Keratinocyte (primary cell): ENCODE results near the gene LRGUK. TPM values are rescaled to one million over a fixed set of nuclear protein-coding genes. Genes with fewer than 3 reads are reported as not detected.
A peak's percentile ranks its signal among the peaks of the same experiment; 100 is the strongest.

ENCODE experiments used
- DNase-seq: peaks from one replicate; pipeline ENCODE4 v3.0.0-alpha.2; 2011; ENCODE audit warnings: low read depth, missing footprints, low spot score
- FAIRE-seq: peaks from 2 replicates; lab custom pipeline; 2011; peaks lifted over from hg19 to GRCh38; lab: Jason Lieb, UNC
- H2AFZ ChIP-seq: 2 replicates; pipeline ENCODE4 v1.6.0; 2012; ENCODE audit warnings: low read length, control low read depth, inconsistent platforms; ENCODE audit not compliant: control insufficient read depth
- H3K27ac ChIP-seq: 2 replicates; pipeline ENCODE4 v1.5.1; 2011; ENCODE audit warnings: low read length; ENCODE audit not compliant: control insufficient read depth, insufficient read depth
- H3K27me3 ChIP-seq: 3 replicates; pipeline ENCODE4 v1.6.0; 2011; ENCODE audit warnings: low read length; ENCODE audit not compliant: control insufficient read depth, insufficient read depth; ENCODE audit errors: extremely low read depth
- H3K36me3 ChIP-seq, 2 experiments: 2 replicates in 1 of 2; 3 replicates in 1 of 2; pipeline ENCODE4 v1.5.1; 2011; ENCODE audit warnings: low read length in 2 of 2, mild to moderate bottlenecking in 1 of 2; ENCODE audit not compliant: control insufficient read depth in 2 of 2, insufficient read depth in 2 of 2; ENCODE audit errors: extremely low read depth in 1 of 2
- H3K4me1 ChIP-seq: 3 replicates; pipeline ENCODE4 v1.5.1; 2011; ENCODE audit warnings: low read length; ENCODE audit not compliant: control insufficient read depth, insufficient read depth; ENCODE audit errors: extremely low read depth
- H3K4me2 ChIP-seq: 3 replicates; pipeline ENCODE4 v1.6.0; 2011; ENCODE audit warnings: low read depth, low read length; ENCODE audit not compliant: control insufficient read depth, insufficient read depth; ENCODE audit errors: extremely low read depth
- H3K4me3 ChIP-seq, 3 experiments: fragments of 200-600 bp in 1 of 3; sonication (generic) in 1 of 3; 2 replicates in 2 of 3; 3 replicates in 1 of 3; pipeline ENCODE4 v1.5.1; 2011 to 2016; ENCODE audit warnings: low read length in 3 of 3, mild to moderate bottlenecking in 3 of 3, control low read depth in 2 of 3, inconsistent platforms in 1 of 3, low read depth in 1 of 3, mixed read lengths in 1 of 3, mixed run types in 1 of 3, moderate library complexity in 1 of 3; ENCODE audit not compliant: control insufficient read depth in 2 of 3, insufficient read depth in 2 of 3; ENCODE audit errors: extremely low read depth in 1 of 3
- H3K79me2 ChIP-seq: 2 replicates; pipeline ENCODE4 v1.6.0; 2012; ENCODE audit warnings: low read length; ENCODE audit not compliant: control insufficient read depth, insufficient read depth
- H3K9ac ChIP-seq: 3 replicates; pipeline ENCODE4 v1.6.0; 2011; ENCODE audit warnings: low read length; ENCODE audit not compliant: control insufficient read depth, insufficient read depth; ENCODE audit errors: extremely low read depth
- H3K9me1 ChIP-seq: 3 replicates; pipeline ENCODE4 v1.6.0; 2011; ENCODE audit warnings: low read length; ENCODE audit not compliant: control insufficient read depth, insufficient read depth; ENCODE audit errors: extremely low read depth
- H3K9me3 ChIP-seq: 2 replicates; pipeline ENCODE4 v1.5.1; 2012; ENCODE audit warnings: low read depth, low read length; ENCODE audit not compliant: control insufficient read depth
- H4K20me1 ChIP-seq: 3 replicates; pipeline ENCODE4 v1.6.0; 2011; ENCODE audit warnings: low read length; ENCODE audit not compliant: control insufficient read depth, insufficient read depth; ENCODE audit errors: extremely low read depth
- EZH2 ChIP-seq: IDR thresholded peaks from one replicate; pipeline ENCODE4 v1.6.1; 2012; ENCODE audit warnings: inconsistent platforms, mild to moderate bottlenecking, low read length, moderate library complexity
- dilution Hi-C: fragments of 300-500 bp; cut with MboI; formaldehyde crosslinking; loops from one replicate; pipeline ENCODE4 v1.7.0; 2020; ENCODE audit warnings: low sequenced_read_pairs; ENCODE audit not compliant: extremely low pct_ligation_motif_present
- polyA plus RNA-seq, 5 experiments: library from polyadenylated mRNA; depleted of rRNA in 3 of 5; stranded (reverse) in 3 of 5; stranded (forward) in 1 of 5; unstranded in 1 of 5; fragments of >200 nt; gene quantifications; 1 replicate in 1 of 5; 2 replicates in 3 of 5; 3 replicates in 1 of 5; pipeline versions ENCODE4 v1.2.1 to v1.2.3, GENCODE V29; 2011 to 2012; ENCODE audit warnings: missing spikeins in 2 of 5, low read depth in 1 of 5, low replicate concordance in 1 of 5
- TF ChIP-seq, protein P1 (sequence below), 3 experiments: IDR thresholded peaks in 1 of 3; conservative IDR thresholded peaks in 1 of 3; optimal IDR thresholded peaks in 1 of 3; 2 replicates in 2 of 3; 3 replicates in 1 of 3; pipeline versions ENCODE3 to v1.5.1; 2011; ENCODE audit warnings: low read length in 3 of 3, mild to moderate bottlenecking in 3 of 3, moderate library complexity in 2 of 3, control low read depth in 1 of 3, inconsistent platforms in 1 of 3; ENCODE audit not compliant: insufficient read depth in 2 of 3; ENCODE audit errors: extremely low read depth in 1 of 3

Gene LRGUK
- polyA plus RNA-seq, 1 donor (not counting 4 experiments of a cell fraction or from before 2014, with no cell fraction given): 0.50 TPM

DNA sequence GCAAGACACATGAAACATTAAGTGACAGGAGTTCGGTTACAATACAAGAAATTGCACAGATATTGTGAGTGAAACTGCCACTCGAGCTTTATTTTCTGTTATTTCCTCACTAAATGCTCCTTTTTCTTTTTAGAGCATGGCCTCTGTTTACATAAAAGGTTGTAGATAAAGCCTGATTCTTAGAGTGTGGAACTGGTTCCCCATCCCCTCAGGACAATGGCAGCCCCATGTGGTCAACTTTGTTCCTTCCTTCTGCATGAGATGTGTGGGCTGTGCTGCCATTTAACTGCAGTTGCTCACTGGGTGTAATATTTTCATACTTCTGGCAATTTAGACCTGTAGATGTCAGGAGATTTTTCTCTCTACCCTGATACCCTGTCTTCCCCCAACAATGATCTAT, 70.2 kb downstream of the LRGUK start:
- Histone ChIP-seq H3K79me2 (no peaks in the 10 kb centered on the region), H2AFZ (no peak overlapping the region), H3K4me3 (no peak overlapping the region), H3K27me3 (no peaks in the 10 kb centered on the region), H3K4me1 (no peaks in the 10 kb centered on the region), H3K9me3 (no peaks in the 10 kb centered on the region), H3K4me2 (no peak overlapping the region), H3K36me3 (no peaks in the 10 kb centered on the region), H3K9me1 (no peaks in the 10 kb centered on the region), H3K9ac (no peak overlapping the region), H3K27ac (no peak overlapping the region), H4K20me1 (no peaks in the 10 kb centered on the region)
- TF ChIP-seq EZH2: no peak
- TF ChIP-seq, protein P1, sequence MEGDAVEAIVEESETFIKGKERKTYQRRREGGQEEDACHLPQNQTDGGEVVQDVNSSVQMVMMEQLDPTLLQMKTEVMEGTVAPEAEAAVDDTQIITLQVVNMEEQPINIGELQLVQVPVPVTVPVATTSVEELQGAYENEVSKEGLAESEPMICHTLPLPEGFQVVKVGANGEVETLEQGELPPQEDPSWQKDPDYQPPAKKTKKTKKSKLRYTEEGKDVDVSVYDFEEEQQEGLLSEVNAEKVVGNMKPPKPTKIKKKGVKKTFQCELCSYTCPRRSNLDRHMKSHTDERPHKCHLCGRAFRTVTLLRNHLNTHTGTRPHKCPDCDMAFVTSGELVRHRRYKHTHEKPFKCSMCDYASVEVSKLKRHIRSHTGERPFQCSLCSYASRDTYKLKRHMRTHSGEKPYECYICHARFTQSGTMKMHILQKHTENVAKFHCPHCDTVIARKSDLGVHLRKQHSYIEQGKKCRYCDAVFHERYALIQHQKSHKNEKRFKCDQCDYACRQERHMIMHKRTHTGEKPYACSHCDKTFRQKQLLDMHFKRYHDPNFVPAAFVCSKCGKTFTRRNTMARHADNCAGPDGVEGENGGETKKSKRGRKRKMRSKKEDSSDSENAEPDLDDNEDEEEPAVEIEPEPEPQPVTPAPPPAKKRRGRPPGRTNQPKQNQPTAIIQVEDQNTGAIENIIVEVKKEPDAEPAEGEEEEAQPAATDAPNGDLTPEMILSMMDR (optimal IDR thresholded peaks at IDR 0.05 in 1 of 3, IDR thresholded peaks at IDR 0.05 in 1 of 3, conservative IDR thresholded peaks at IDR 0.05 in 1 of 3; ENCODE audit: extremely low read depth in 1 of 3, insufficient read depth in 2 of 3, low read length in 3 of 3): peak in 1 of 3 experiments; percentile 38
- no peak for FAIRE-seq
- dilution Hi-C loops: no loop called here
- no peak for DNase-seq

DNA sequence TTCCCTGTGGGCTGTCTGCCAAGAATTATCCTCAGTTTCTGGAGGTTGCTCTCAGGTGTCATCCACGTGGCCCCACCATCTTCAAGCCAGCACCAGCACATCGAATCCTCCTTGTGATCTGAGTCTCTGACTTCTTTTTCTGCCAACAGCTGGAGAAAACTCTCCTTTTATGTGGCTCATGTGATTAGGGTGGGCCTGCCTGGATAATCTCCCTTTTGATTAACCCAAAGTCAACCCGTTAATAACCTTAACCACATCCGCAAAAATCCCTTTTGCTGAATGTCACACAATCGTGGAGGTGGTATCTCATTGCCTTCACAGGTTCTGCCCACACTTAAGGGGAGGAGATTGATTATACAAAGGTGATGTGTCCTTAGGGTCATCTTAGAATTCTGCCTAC, 73.8 kb downstream of the LRGUK start:
- Histone ChIP-seq H3K9me3 (no peaks in the 10 kb centered on the region), H3K4me2 (no peak overlapping the region), H3K4me3 (no peak overlapping the region), H2AFZ (no peak overlapping the region), H3K9ac (no peak overlapping the region), H3K36me3 (no peaks in the 10 kb centered on the region), H3K9me1 (no peaks in the 10 kb centered on the region), H3K79me2 (no peaks in the 10 kb centered on the region), H3K4me1 (no peaks in the 10 kb centered on the region), H4K20me1 (no peaks in the 10 kb centered on the region), H3K27me3 (no peaks in the 10 kb centered on the region), H3K27ac (no peak overlapping the region)
- DNase-seq (no peak), FAIRE-seq (no peak)
- TF ChIP-seq, protein P1 (optimal IDR thresholded peaks at IDR 0.05 in 1 of 3, IDR thresholded peaks at IDR 0.05 in 1 of 3, conservative IDR thresholded peaks at IDR 0.05 in 1 of 3; ENCODE audit: extremely low read depth in 1 of 3, insufficient read depth in 2 of 3, low read length in 3 of 3): no peak
- no peak for TF ChIP-seq EZH2
- dilution Hi-C loops: no loop called here
